GM18499 (cell line): Measurements from ENCODE around the gene CISD1.

ENCODE experiments used
- ATAC-seq: cut with Tn5 transposase; IDR thresholded peaks from one replicate; pipeline ENCODE4 v1.9.1; 2021; ENCODE audit warnings: moderate number of reproducible peaks; ENCODE audit not compliant: insufficient read depth, unreplicated experiment

The CISD1 gene

DNA sequence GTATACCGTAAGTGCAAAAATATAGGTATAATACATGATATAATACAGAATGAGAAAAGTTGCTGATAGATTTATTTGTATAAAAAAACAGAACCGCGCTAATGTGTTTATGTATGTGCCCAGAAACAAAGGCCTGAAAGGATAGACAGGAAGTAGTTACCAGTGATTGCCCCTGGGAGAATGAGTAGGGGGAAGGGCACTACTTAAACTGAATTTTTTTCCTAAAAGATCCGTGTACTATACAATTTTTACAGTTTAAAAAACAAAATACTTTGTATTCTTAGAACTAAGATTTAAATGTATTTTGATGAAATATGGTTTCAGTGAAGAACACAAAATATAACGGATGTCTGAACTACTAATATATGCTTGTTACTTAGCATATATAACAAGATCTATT lies 4.2 kb upstream of the CISD1 start:
- ATAC-seq, result no peak

GRCh38 chr10:58265249-58265648 lies 3.7 kb upstream of the CISD1 start:
- ATAC-seq, result no peak

DNA sequence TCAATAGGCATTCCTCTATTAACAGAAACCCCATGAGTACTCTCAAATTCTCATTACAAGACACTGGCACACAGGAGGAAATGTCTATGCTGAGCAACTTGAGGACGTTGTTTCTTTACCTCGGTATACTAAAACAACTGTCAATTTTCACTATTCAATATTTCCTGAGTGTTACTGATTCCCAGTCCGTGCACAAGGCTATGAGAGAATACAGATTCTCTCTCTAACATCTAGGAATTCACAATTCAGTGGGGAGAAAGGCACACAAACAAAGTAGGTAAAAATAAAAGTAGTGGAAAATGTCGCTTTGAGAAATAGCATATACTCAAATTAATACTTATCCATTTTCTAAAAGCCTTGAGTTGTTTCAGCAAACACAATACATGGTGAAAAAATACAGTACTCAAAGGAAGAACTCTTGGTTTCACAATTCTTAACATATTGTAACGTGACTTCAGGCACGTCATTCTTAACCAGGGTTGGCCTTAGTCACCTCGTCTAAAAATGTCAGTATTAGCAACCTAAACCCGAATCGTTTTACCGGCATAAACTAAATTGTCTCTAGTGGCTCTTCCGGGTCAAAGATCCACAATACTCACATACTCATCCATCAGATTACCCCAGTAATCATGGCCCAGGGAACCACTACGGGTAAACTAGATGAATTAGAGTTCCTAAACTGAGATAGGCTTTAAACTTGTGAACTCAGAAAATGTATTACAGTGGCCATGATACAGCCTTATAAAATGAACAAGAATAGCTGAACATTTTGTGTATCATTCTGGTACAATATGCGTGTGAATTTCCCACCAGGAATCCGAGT lies 2.7 kb upstream of the CISD1 start:
- peak; percentile 31 for ATAC-seq

GRCh38 chr10:58266826-58267712 lies 1.9 kb upstream of the CISD1 start:
- no peak for ATAC-seq

GRCh38 chr10:58267713-58268453 lies 1.1 kb upstream of the CISD1 start, which contains the start of gene IPMK:
IPMK (minus strand) TSS chr10:58267894; CDS start chr10:58267611, 283 bp downstream.
- ATAC-seq, result peak; percentile 31

DNA sequence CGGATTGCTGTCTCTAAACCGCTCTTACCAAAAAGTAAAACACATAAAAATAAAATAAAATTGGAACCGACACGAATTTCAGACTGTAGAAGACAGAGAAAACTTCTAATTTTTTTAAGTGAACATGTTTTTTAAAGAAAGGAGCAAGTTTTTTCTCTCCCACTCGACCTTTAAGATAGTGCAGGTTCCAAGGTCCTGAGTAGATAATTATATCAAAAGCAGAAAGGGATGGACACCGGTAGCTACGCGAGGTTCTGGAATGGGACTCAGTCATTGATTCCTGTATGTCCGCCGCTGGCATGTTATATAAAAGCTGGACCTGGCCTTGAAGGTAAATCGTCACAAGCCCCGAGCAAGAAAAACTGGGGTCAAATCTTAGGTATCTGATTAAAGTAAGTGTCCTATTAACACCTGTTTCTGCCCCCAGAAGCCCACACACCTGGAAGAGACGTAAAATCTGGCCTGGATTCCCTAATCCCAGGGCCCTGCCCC lies 462 bp upstream of the CISD1 start:
- no peak for ATAC-seq

DNA sequence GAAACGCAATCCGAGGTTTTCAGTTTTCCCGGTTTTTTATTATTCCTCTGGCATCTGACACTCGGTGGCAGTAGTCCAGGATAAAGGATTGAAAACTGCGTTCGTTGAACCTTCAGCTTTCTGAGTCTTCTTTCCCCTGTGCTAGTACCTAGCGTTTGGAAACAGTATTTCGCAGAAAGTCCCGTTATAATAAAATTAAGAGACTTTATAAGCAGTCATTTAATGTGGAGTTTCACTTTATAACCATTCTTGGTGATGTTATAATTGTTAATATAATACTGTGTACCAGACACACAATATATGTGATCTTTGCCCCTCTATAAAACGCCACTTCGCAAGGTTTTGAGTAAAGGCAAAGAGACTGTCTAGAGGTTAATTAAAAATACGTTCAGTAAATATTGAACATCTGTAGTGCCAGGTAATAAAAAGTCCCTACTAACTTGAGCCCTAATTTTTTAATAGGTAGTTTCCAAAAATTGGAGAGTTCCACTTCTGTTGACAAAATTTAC lies 874 bp downstream of the CISD1 start:
- no peak for ATAC-seq

GRCh38 chr10:58275261-58275660 lies 6.3 kb downstream of the CISD1 start:
- no peak for ATAC-seq

- ATAC-seq, result no peak
Observed at GRCh38 chr10:58275908-58276307, 6.9 kb downstream of the CISD1 start.

DNA sequence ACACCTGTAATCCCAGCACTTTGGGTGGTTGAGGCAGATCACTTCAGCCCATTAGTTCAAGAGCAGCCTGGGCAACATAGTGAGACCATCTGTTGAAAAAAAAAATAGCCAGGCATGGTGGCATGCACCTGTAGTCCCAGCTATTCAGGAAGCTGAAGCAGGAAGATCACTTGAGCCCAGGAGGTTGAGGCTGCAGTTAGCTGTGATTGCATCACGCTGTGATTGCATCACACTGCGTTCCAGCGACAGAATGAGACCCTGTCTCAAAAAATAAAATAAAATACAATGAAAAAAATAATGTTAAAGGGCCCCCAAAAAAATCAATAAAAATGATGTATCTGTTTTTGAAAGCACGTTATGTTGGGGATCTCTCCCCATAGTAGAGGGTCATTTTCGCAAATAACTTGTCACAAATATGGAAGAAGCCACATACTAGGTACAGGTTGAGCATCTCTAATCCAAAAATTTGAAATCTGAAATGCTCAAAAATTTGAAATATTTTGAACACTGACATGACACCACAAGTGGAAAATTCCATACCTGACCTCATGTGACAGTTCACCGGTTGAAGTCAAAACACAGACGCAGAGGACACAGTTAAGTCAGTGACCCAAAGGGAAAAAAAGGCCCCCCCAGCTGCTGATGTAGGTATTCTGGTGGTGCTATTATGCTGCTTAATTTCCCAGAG lies 9.5 kb downstream of the CISD1 start:
- ATAC-seq, result no peak

DNA sequence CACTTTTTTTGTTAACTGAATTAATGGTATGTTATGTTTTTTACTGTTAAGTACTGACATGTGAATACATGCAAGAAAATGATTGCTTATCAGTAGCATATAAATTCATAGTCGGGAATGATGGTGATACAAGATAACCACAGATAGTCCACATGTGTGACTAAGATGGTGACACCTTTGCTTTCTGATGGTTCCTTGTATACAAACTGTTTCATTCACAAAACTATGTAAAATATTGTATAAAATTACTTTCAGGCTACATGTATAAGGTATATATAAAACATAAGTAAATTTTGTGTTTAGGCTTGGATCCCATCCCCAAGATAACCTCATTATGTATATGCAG lies 10.0 kb downstream of the CISD1 start:
- no peak for ATAC-seq

DNA sequence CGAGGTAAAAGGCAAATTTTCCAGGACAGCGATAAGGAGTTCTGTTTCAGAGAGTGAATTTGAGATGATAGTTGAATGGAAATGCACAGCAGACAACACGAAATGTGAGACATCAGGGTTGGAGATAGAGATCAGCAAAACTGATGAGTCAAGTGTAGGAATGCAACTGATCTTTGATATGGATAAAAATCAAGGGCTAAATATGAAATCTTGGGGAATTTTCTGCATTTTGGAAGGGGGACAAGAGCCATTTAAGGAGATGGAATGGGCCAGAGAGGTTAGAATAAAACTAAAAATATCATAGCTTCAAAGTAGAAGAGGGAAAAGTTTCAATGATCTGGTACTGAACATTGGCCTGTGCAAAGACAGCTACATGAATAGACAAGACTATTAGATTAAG lies 11.5 kb downstream of the CISD1 start:
- no peak for ATAC-seq

DNA sequence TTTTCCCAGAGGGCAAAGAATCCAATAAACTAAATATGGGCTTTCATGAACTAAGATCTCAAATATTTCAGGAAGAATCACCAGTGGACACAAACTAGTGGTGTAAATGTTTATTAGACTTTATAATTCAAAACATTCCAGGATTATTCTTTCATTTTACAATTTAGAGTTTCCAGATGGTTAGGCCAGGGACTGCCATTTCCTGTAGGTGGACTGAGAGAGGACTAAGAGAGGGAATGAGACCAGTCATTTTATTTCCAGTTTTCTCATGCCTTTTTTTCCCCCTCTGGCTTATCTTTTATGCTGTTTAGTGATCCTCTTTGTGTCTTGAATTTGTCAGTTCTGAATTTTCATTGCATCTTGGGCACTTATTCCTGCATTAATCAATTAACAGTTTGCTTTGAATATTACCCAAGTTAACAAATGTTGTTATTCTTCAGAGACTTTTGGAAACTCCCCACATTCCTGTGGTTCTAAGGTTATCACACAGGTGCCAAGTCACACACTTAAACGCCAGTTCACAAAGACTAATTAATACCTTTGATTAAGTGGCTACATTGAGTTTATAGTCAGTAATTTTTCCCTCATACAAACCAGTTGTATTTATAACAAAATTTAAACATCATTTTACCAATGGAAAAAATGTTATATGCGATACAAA lies 12.3 kb downstream of the CISD1 start:
- no peak for ATAC-seq

GRCh38 chr10:58282615-58283014 lies 13.7 kb downstream of the CISD1 start:
- peak; percentile 99 for ATAC-seq

GRCh38 chr10:58291538-58292174 lies 22.7 kb downstream of the CISD1 start:
- ATAC-seq, result peak; percentile 86

DNA sequence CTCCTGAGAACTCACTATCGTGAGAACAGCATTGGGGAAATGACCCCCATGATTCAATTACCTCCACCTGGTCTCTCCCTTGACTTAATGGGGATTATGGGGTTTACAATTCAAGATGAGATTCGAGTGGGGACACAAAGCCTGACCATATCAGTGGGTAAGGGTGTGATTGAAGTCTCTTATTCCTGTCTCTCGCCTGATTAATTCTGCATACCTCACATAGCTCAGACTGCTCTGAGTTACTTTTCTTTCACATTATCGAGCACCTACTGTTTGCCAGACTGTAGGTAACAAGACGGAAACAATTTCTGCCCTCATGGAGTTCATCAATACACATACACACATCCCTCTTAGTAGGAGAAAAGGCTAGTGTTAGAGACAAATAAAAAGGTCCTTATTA lies 25.0 kb downstream of the CISD1 start:
- ATAC-seq, result no peak

DNA sequence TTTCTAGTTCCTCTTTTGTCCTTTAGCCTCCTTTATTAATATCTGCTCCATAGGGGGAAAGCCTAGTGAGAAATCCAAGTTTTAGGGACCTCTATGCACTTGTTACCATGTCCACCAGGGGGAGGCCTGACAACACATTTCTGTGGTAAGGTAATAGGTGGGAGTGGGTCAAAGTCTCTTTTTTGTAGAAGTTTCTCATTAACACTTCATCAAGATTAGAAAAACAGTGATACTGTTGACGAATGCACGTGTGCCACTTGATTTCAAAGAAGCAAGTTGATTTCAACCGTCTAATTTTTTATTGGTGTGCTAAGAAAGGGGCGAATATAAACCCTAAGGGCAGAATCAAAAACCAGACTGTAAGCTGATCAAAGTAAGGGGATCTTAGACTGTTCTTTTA lies 30.6 kb downstream of the CISD1 start:
- ATAC-seq, result peak; percentile 77

DNA sequence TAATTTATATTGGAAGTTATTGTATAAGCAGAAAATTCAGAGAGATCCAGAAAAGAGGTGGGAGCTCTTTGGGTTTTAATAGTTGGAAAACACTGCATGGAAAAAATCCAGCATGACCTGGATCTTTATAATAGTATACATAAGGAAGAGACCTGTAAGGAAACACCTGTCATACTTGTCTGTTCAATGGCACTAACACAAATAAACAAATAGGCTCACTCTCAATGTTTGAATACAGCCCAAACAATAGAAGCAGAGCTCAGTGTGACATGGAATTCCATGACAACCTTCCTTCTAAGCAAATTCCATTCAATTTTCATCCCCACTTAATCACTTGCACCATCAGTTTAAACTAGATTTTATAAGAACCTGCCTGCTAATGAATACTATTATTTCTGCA lies 31.7 kb downstream of the CISD1 start:
- no peak for ATAC-seq

DNA sequence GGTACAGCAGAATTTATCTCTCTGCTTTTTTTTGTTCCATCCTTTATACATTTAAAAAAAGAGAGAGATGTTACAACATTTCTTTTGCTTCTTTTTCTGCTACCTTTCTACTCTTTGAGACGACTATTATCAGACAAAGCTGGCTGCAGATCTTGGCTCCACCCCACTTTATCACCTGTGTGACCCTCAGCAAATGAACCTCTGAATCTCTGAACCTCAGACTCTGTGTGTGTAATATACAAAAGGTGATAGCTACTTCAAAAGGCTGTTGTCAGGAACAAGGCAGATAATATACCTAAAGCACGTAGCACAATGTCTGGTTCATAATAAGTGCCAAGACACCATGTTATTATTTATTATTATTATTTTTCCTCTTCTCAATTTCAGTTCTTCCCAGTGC lies 33.3 kb downstream of the CISD1 start:
- no peak for ATAC-seq
